HG03066 (cell line): ENCODE results near the gene NLGN1.

Source experiments
- ATAC-seq: cut with Tn5 transposase; IDR thresholded peaks from one replicate; pipeline ENCODE4 v1.9.1; 2021; ENCODE audit warnings: low read depth; ENCODE audit not compliant: unreplicated experiment

The NLGN1 gene

DNA sequence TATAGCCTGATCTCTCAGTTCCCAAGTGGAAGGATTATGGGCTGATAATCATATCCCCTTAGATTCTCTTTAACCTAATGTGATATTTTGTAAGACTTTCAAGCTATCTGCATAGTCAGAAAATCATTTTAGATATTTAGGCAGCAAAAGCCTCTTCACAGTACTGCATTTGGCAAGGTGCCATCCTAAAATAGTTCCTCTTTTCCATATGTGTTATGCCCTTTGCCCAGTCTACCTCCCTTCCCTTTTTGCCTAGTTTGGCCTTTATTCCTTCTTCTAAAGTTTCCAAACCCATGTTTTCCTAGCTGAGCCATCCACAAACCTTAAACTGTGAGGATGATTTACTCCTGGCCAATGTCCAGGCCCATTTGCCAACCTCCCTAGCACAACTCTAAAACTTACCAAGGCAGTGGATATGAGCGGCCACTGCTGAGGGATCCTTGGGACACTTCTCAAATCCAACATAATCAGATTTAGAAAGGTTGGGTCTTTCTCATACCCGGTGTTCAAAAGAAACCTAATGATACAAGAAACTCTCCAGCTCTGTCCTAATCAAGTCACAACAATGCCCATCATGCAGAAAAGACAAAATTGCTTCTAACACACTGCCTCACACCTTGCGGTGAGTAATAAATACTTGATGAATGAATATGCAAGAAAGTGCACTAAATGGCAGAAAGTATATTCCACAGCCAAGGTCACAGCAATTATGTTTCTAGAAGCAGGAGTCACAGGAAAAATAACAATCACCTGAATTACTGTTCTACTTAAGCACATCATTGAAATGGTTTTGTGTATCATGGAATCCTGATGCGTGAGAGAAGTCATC is 493.9 kb downstream of the NLGN1 start:
- ATAC-seq = no peak

DNA sequence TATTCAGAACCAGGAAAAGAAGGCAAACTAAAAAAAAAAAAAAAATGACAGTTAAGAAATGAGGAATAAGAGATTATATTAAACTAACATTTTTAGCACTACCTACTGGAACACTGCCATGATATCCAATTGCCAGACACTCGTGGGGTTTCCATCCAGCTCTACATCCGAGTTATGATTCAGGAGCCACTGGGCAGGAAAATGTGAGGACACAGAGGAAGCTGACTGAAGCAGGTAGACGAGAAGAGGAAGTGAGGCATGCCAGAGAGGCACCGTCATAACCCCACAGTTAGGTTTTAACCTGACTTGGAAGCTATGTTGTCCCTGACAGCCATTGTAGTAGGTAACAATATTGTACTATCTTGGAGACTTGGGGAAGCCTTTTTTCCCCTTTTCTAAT is 495.0 kb downstream of the NLGN1 start:
- ATAC-seq = no peak

- ATAC-seq = no peak
Measured at GRCh38 chr3:173893066-173893465, 495.5 kb downstream of the NLGN1 start.

DNA sequence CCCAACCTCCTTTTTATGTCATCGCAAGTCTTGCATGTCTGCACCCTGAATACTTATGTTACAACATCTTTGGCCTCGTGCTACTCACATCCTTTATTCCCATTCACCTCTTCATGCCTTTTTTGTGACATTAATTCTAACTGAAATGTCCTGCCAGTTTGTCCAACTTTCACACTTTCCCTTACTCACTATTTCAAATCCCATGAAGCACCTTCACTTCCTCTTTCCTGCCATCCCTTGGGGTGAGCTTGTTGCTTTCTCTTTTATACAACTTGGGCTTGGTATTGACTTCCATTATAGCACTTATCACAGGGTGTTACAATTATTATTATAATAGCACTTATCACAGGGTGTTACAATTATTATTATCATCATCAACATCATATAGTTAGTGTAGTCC is 496.3 kb downstream of the NLGN1 start:
- ATAC-seq = no peak

GRCh38 chr3:173897631-173898030 is 500.1 kb downstream of the NLGN1 start:
- no peak for ATAC-seq

DNA sequence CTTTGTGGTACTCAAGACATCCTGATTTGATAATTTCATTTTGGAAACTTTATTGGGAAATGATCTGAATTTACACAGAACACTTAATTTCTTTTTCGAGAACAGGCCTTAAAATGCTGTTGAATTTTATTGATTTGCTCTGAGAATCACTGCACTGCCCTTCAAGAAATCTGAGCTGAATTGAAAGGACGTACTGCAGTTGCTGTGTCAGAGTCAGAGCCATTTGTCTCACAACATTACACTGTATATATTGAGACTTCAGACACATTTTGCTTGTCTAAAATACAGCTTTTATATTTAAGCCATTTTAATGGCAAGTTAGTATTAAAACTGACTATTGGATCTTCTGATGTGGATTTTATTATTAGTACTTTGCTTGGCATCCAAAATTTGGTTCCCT is 504.1 kb downstream of the NLGN1 start:
- ATAC-seq = no peak

DNA sequence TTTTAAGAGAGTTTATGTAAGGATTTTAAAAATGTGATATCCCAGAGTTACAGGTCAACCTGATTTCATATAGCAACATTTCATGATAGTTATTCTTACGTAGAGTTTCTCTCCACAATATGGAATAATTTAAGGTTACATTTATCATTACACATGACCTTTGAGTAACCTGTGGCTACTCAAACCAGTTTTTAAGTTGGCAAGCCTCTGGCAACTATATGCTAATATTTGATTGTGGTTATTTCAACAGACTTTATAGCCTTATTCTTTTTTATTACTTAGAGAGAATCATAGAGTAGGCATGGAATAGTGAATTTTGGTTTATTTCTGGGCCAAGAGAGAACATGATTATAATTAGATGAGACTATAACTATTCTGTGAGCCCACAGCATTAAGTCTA is 504.9 kb downstream of the NLGN1 start:
- no peak for ATAC-seq

GRCh38 chr3:173902871-173903270 is 505.3 kb downstream of the NLGN1 start:
- ATAC-seq = no peak

DNA sequence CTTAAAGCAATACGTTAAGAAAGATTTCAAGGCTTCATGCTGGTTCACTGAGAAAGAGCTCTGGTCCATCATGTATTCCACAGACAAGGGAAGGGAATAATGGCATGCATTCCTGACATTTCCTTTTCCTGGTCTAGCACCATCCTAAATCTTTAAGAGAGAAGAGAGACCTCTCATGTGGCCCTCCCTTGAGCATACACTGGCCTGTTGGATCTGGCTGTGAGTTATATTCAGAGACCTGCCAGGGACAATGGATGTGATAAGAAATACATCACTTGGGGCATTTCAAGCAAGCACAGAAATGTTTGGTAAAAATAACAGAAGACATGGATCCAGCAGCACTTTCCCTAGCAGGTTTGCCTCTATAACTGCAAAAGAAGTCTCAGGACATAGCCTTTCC is 507.8 kb downstream of the NLGN1 start:
- no peak for ATAC-seq

GRCh38 chr3:173911446-173911845 is 513.9 kb downstream of the NLGN1 start:
- no peak for ATAC-seq

DNA sequence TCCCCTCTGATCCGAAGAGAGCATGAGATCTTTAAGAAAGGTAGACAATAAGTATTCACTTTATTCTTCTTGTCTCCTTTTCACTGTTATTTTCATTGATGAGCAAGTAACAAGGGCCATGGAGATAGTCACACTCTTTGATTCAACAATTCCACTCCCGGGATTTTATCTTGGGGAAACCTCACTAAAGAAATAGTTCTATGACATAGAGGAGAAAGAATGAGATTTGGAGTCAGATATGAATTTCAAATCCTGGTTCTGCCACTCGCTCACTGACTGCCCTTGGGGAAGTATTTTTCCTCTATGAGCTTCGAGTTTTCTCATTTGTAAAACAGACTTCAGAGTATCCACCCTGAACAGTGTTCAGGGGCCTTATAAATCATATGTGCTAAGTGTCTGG is 514.6 kb downstream of the NLGN1 start:
- no peak for ATAC-seq

DNA sequence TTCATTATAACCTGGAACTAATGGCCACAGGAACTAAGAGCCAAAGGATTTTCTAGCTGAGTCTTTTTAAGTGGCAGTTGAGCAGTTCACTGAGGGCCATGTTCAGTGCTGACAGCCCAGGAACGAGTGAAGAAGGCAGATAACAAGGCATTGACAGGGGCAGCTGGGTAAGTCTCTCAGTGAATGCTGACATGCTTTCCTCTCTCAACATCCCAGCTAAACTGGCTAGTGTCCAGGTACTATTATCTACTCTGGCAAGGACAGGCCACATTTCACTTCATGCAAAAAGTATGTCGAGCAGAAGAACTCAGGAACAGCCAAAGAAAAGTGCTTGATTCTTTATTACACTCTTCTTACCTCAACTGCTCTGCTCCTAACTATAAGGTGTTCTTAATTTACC is 515.9 kb downstream of the NLGN1 start:
- no peak for ATAC-seq

DNA sequence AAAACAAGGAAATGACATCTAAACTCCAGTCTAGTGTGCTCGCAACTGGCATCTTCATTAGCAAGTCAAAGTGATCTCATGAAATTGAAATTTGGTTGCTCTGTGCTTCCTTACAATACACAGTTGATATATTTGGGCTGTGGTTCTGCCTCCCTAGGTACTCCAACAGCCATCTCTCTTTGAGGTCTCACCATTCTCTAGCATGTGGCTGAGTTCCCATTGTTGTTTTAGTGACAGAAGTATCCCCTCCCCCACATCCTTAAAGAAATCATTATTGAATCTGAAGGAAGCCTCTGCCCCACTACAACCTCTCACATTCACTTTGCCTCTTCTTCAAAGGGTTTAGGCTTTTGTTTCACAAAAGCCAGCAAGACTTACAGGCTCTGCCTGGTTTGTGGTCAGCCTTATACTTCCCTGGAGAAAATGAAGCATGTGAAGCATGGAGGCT is 516.5 kb downstream of the NLGN1 start:
- ATAC-seq = no peak

GRCh38 chr3:173916799-173917198 is 519.3 kb downstream of the NLGN1 start:
- no peak for ATAC-seq

- ATAC-seq = peak; percentile 80
Measured at GRCh38 chr3:173920386-173920785, 522.8 kb downstream of the NLGN1 start.

GRCh38 chr3:173921732-173922131 is 524.2 kb downstream of the NLGN1 start:
- no peak for ATAC-seq

GRCh38 chr3:173923204-173923603 is 525.7 kb downstream of the NLGN1 start:
- no peak for ATAC-seq

DNA sequence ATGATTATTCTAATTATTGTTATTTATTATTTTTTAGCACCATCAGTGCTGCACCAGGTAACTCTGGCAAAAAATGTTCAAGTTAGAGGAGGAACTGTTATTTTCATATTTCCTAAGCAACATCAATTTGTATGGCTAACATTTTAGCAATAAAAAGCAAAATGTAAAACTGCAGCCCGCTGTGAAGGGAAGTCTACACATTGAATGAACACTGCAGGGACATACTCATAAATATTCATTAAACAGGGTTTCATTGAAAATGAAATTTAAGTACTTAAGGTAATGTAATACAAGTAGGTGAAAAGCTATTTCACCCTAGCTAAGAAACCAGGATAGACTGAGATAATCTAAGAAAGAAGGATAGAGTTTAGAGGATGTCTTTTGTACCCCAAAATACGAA is 532.7 kb downstream of the NLGN1 start:
- no peak for ATAC-seq

DNA sequence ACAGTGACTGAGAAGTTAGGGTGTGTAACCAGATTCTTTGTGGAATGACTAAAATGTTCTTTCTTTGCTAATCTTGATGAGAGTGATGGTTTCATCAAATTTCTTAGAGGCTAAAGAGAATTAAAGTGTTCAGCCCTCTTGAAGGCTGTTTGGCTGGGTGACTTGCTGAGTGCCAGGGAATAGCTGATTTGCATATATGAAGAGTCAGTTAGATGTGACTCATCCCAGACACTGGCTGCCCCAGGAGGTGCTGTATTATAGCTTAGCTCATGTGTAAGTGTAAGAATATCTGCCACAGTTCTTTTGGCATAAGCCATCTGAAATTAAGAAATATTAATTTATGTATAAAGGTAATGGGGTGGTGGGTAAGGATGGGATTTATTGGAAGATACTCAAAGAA is 535.1 kb downstream of the NLGN1 start:
- ATAC-seq = no peak

- ATAC-seq = no peak
Measured at GRCh38 chr3:173933113-173933512, 535.6 kb downstream of the NLGN1 start.

GRCh38 chr3:173936316-173936715 is 538.8 kb downstream of the NLGN1 start:
- no peak for ATAC-seq

DNA sequence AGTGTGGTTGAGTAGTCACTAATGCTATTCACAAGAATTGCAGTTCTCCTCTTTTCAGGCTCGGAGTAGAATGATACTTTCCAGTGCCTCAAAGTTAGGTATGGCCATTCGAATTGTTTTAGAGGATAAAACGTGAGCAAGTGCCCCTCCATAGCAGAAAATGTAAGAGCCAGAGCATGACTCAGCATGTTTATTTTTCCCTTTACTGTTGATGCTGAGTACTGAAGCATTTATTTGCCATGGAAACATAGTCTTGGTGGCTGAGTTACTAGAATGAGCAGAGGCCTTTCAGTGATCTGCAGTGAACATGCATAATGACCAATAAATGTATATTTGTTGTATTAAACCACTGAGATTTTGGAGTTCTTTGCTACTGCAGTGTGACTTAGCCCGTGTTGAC is 540.6 kb downstream of the NLGN1 start:
- no peak for ATAC-seq

- ATAC-seq = no peak
Measured at GRCh38 chr3:173938616-173939015, 541.1 kb downstream of the NLGN1 start.
